Heart left ventricle (tissue), 13 donors: ENCODE data around the gene NME7.

Source experiments
- CTCF ChIP-seq, 12 donors: fragments of 200-600 bp; sonication (generic) in 4 of 12; IDR thresholded peaks; one replicate each; pipeline versions ENCODE4 v1.5.0 to v1.8.0; 2018 to 2022; ENCODE audit warnings: antibody characterized with exemption in 12 of 12, mild to moderate bottlenecking in 5 of 12
- POLR2A ChIP-seq, 2 donors: fragments of 450-650 bp; IDR thresholded peaks; one replicate each; pipeline ENCODE4 v1.6.1; 2017; ENCODE audit warnings: antibody characterized with exemption in 2 of 2, mild to moderate bottlenecking in 2 of 2, moderate library complexity in 2 of 2
- donor health status: ischemic (EF 13 %, LVEDD 7.1; RV severe dilation, severe dysfunction).
- donor health status: DM: no; HTN: yes; CAD: no.
- donor health status: DM: no; HTN: no; CAD: no.
- donor health status: ischemic (EF 25% LVEDD 6.9; RV normal size, moderate dysfunction).
- donor health status: ischemic (EF 25% LVEDD 5.7; RV mildly dilated, moderate dysfunction).
- donor health status: ischemic (EF 35%, LVEDD 5.7; RV mildly dilated, moderate dysfunction).
- donor health status: nonischemic (EF 11% LVEDD 7.7; RV severe dilation, severe dysfunction).
- donor health status: DM: yes; HTN: yes; CAD: no.
- donor health status: PGD.
- donor health status: ischemic (EF 29% LVEDD 5.4; RV normal size, mild dysfunction).
- donor health status: nonischemic (EF 23%, LVEDD 6.1; RV moderate dilation, normal function).

- TF ChIP-seq CTCF (IDR thresholded peaks at IDR 0.05) = no peak
- no peak for TF ChIP-seq POLR2A (IDR thresholded peaks at IDR 0.05)
Observed at GRCh38 chr1:169308313-169309039, 59.1 kb downstream of the NME7 start.
